Peyer's patch (tissue), 4 donors: ENCODE results near the gene ADGRG3.

Experiments
- POLR2A ChIP-seq, 2 donors: fragments of 450-650 bp; IDR thresholded peaks; one replicate each; pipeline ENCODE4 v1.5.1; 2017; ENCODE audit warnings: antibody characterized with exemption in 2 of 2, mild to moderate bottlenecking in 2 of 2, moderate library complexity in 2 of 2
- TF ChIP-seq, protein P1 (sequence below), 6 experiments: fragments of 450-650 bp in 4 of 6; fragments of 200-600 bp in 2 of 6; sonication (generic) in 1 of 6; IDR thresholded peaks; one replicate each; pipeline ENCODE4 v1.5.1; 2017 to 2019; ENCODE audit warnings: antibody characterized with exemption in 6 of 6, mild to moderate bottlenecking in 3 of 6, moderate library complexity in 1 of 6

DNA sequence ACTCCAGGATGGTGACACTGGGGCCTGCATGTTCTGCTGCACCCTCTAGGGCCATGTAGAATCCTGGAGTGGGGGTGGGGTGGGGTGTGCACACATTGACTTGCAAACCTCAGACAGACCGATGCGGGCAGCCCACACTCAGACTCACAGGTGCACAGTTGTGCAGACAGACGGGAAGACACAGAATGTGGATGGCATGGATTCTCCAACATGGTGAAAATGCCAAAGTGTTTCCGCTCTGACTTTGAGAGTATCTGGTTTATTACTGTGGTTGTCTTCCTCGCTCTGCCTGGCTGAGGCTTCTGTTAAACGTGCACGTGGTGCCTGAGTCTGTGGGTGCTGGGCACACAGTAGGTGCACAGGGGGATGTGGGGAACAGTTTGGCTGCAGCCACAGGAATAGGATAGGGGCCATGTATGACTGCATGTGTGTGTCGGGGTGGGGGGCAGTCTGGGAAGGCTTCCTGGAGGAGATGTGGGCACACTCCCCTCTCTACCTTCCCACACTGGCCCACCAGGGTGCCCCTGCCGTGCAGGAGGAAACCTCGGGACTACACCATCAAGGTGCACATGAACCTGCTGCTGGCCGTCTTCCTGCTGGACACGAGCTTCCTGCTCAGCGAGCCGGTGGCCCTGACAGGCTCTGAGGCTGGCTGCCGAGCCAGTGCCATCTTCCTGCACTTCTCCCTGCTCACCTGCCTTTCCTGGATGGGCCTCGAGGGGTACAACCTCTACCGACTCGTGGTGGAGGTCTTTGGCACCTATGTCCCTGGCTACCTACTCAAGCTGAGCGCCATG is 9.0 kb upstream of the ADGRG3 start:
- TF ChIP-seq, protein P1, sequence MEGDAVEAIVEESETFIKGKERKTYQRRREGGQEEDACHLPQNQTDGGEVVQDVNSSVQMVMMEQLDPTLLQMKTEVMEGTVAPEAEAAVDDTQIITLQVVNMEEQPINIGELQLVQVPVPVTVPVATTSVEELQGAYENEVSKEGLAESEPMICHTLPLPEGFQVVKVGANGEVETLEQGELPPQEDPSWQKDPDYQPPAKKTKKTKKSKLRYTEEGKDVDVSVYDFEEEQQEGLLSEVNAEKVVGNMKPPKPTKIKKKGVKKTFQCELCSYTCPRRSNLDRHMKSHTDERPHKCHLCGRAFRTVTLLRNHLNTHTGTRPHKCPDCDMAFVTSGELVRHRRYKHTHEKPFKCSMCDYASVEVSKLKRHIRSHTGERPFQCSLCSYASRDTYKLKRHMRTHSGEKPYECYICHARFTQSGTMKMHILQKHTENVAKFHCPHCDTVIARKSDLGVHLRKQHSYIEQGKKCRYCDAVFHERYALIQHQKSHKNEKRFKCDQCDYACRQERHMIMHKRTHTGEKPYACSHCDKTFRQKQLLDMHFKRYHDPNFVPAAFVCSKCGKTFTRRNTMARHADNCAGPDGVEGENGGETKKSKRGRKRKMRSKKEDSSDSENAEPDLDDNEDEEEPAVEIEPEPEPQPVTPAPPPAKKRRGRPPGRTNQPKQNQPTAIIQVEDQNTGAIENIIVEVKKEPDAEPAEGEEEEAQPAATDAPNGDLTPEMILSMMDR (IDR thresholded peaks at IDR 0.05): no peak
- no peak for TF ChIP-seq POLR2A (IDR thresholded peaks at IDR 0.05)
